Measurements from ENCODE around the gene SEL1L3.

Gene SEL1L3

GRCh38 chr4:25845841-25846653 is 16.7 kb downstream of the SEL1L3 start:
- DNase-seq: no peak

DNA sequence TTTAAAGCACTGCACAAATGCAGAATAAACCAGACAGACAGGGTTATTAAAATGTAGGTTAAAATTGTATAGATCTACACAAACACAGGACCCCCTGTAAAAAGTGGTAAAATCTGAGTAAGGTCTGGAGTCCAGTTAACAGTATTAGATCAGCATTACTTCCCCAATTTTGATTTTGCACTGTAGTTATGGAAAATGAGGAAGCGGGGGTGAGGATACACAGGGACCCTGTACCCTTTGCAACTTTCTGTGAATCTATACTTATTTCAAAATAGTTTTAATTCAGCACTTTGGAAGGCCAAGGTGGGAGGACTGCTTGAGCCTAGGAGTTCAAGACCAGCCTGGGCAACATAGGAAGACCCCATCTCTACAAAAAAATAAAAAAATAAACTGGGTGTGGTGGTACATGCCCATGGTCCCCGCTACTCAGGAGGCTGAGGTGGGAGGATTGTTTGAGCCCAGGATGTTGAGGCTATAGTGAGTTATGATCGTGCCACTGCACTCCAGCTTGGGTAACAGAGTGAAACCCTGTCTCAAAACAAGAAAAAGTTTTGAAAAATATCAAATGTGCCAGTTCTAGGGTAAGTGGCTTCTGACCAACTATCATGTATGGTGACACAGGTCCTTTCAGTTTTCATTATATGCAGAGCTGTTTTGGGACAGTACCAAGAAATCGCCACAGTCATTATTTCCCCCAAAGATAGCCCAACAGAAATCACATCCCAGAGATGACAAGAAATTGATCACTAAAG is 17.7 kb downstream of the SEL1L3 start:
- DNase-seq: no peak

- DNase-seq: no peak
These were observed 19.3 kb downstream of the SEL1L3 start for GRCh38 chr4:25843340-25844097.

- no peak for DNase-seq
These were observed 20.5 kb downstream of the SEL1L3 start for GRCh38 chr4:25842229-25842845.

GRCh38 chr4:25839687-25840086 is 23.1 kb downstream of the SEL1L3 start:
- no peak for DNase-seq

DNA sequence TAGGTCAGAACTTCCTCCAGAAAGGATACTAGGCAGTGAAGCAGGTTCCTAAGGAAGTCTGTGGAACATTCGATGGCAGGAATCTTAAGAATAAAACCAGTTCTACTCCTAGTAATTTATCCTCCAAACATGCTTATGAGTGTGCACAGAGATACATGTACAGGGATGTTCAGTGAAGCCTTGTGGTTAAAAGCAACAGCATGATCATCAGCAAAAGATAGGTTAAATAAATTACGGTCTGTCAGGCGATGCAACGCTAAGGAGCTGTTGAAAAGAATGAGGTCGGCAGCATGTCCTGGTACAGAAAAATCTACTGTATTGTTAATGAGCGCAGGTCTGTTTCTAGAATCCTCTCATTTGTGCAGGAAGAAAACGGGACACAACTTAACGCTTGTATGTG is 23.6 kb downstream of the SEL1L3 start:
- no peak for DNase-seq

DNA sequence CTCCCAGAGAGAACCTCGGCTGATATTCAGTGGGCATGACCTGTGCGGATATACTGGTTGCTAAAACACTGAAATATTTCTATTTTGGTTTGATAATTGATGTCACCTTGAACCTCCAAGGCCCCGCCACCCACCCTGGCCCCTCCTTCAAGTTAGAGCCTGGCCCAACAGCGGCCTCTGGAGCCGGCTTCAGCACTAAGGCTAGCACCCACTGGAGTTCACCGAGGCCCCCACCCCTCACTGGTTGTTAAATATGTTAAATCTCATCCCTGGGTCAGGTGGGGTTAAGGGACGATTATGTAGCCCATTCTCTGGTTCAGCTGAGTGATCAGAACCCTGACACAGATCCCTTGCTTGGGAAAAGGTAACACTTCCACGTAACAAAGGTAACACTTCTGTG is 24.3 kb downstream of the SEL1L3 start:
- no peak for DNase-seq

GRCh38 chr4:25837107-25837506 is 25.7 kb downstream of the SEL1L3 start:
- no peak for DNase-seq

DNA sequence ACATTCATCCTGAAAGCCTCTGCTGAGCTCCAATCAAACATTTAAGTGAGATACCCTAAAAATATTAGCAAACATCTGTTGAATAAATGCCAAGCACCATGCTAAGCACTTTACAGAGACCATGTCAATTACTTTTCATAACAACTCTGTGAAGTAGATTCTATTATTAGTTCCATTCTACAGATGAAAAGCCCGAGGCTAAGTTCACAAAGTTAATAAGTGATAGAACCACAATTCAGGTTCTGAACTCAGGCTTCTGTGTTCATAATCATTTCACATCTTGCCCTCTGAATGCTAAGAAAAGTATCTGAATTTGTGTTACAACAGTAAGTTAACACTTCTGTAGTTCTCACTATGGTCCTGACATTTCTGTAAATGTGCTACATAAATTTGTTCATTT is 27.4 kb downstream of the SEL1L3 start:
- DNase-seq: no peak

DNA sequence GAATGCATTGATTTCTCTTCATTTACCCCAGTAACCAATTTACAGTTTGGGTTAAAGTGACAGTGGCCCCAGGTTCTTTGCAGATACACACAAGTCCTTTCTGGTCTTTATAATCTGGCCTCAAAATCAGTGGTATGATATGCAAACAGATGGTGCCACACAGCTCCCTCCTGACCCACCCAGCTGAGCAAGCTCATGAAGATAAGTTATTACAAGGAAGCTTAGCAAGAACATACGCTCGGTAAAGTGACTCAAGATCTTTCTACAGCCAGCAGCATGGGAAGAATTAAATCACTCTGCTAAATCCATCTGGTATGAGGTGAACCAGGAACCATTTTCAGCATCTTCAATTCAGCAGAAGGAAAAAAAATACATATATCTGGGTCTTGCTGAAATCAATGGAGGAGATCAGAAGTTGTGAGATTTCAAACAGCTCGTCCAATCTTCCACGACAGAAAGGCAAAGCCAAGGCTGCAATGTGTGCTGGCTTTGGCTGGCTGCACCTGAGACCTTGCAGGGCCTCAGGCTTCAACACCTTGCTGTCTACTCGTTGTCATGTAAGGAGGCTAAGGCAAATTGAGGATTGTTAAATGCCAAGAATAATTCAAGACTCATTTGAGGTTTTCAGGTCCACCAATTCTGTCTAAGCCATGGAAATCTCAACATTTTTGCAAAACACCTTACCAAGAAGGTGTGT is 28.2 kb downstream of the SEL1L3 start:
- no peak for DNase-seq

GRCh38 chr4:25830548-25830947 is 32.2 kb downstream of the SEL1L3 start:
- no peak for DNase-seq

DNA sequence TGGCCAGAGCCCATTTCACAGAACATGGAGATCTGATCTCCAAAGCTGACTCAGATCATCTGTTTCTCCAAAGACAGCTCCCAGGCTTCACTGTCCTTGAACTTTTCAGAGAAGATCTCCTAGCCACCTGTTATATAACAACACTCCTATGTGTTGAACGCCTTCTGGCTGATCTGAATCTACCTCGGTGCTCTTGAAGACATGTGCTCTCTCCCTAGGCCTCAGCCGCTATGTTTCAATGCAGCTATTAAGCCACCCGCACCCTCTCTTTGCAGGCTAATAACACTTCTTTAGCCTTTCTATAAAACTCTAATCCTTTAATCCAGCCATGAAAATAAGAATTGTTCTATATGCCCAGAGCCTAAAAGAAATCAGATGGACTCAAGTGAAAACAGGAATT is 34.9 kb downstream of the SEL1L3 start:
- DNase-seq: no peak

DNA sequence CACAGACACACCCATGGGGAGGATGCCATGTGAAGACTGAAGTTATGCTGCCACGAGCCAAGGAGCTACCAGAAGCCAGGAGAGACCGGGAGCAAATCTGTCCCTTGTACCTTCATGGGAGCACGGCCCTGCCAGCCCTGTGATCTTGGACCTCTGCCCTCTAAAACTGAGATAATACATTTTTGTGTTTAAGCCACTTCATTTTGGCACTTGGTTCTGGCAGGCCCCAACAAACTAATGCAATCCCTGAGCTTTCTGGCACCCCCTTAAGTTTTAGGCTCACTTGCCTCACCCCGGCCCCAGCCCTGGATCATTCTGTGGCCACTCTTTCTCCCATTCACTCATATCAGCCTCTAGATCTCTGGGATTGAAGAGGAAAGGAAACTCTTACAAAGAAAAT is 35.4 kb downstream of the SEL1L3 start:
- no peak for DNase-seq

- DNase-seq: no peak
These were observed 36.6 kb downstream of the SEL1L3 start for GRCh38 chr4:25826074-25826752.

DNA sequence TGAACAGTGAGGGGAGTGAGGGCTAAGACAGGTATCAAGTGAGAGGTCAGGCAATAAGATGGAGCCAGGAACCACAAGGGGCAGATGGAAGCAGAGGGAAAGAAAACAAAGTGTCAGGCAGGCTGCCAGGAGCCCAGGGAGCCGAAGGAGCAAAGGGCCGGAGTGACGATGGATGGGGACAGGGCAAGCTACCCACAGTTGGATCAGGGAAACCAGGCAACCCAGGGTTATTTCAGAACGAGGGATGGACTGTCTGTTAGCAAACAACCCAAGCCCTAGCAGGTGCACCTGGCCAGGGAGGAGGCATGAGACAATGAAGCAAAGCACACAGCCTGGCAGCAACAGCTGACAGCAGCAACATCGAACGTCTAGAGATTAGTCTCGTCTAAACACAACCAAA is 39.2 kb downstream of the SEL1L3 start:
- no peak for DNase-seq

DNA sequence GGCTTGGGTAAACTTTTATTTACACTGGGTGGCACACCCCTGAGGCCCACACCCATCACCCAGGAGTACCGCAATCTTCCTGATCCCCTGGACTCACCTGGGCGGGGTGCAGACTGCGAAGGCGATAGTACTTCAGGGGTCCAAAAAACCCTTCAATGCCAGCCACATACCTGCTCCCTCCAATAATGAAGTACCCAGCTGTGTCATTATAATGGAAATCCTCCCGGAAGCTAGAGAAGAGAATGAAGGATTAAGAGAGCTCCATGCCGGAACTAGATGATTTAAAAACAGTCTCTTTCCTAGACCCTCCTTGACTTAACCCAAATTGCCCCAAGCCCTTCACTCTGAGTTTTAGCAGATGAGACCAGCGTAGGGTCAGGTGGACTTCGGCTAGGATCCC is 40.9 kb downstream of the SEL1L3 start:
- DNase-seq: no peak

DNA sequence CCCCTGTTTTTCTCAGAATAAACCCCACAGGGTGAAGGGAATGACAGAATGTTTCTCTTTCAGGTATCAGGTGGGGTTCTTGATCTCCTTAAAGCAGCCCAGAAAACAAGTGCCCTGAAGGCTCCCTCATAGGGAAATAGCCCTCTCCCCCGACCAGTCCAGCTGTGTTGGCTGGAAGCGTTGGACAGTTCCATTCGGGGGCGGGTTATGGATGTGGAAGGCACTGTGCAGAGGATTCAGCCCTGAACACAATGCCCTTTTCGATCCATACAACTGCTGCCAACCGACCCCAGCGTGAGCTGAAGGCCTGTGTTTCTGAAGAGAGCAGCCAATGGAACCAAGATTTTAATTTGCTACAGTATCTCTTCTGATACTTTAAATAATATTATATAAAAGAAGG is 41.5 kb downstream of the SEL1L3 start:
- DNase-seq: no peak

DNA sequence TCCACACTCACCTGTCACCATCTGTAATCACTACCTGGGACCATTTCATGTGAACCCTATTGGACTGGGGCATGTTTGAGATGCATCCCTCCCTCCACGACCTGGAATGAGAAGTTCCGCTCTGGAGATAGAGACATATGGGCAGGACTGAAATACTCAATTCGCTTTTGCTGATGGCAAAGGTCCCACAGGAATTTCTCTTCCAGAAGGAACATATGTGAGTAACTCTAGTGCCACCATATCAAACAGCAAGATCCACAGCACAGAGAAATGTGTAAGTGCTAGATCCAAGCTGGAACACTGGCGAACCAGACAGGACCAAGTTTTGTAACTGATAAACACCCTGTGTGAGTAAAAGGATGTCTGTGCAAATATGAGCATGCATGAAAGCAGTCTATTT is 43.9 kb downstream of the SEL1L3 start:
- no peak for DNase-seq

- DNase-seq: no peak
These were observed 44.4 kb downstream of the SEL1L3 start for GRCh38 chr4:25818371-25818871.

GRCh38 chr4:25817059-25817681 is 45.6 kb downstream of the SEL1L3 start:
- no peak for DNase-seq

- DNase-seq: no peak
These were observed 46.2 kb downstream of the SEL1L3 start for GRCh38 chr4:25816591-25817058.
